DOHH2 (cell line): ENCODE measurements around the gene RGS3.

Experiments used
- H3F3A ChIP-seq: fragments of 200-600 bp; sonication (generic), shearing (Covaris generic); 2 replicates; pipeline ENCODE4 v1.6.0; 2016; ENCODE audit warnings: antibody characterized with exemption, mild to moderate bottlenecking; ENCODE audit not compliant: control insufficient read depth, insufficient read depth
- H3K27ac ChIP-seq: fragments of 200-600 bp; sonication (generic); 2 replicates; pipeline ENCODE4 v1.5.1; 2014; ENCODE audit warnings: low read depth, mild to moderate bottlenecking, low read length, moderate library complexity
- H3K27me3 ChIP-seq: fragments of 200-600 bp; sonication (generic); 2 replicates; pipeline ENCODE4 v1.6.1; 2014; ENCODE audit warnings: mild to moderate bottlenecking, low read length, mixed read lengths; ENCODE audit not compliant: control insufficient read depth
- H3K36me3 ChIP-seq: fragments of 200-600 bp; sonication (generic); 2 replicates; pipeline ENCODE4 v1.6.1; 2014; ENCODE audit warnings: mild to moderate bottlenecking, low read length, moderate library complexity, mixed read lengths; ENCODE audit not compliant: control insufficient read depth
- H3K4me1 ChIP-seq: fragments of 200-600 bp; sonication (generic); 2 replicates; pipeline ENCODE4 v1.6.1; 2014; ENCODE audit warnings: mild to moderate bottlenecking, low read length, mixed read lengths; ENCODE audit not compliant: control insufficient read depth
- H3K4me2 ChIP-seq: fragments of 200-600 bp; sonication (generic); 2 replicates; pipeline ENCODE4 v1.6.0; 2014; ENCODE audit warnings: mild to moderate bottlenecking, low read length, moderate library complexity
- H3K4me3 ChIP-seq: fragments of 200-600 bp; sonication (generic); 2 replicates; pipeline ENCODE4 v1.5.1; 2014; ENCODE audit warnings: mild to moderate bottlenecking, low read length, mixed read lengths
- H3K79me2 ChIP-seq: fragments of 200-600 bp; sonication (generic); 2 replicates; pipeline ENCODE4 v1.6.1; 2014; ENCODE audit warnings: mild to moderate bottlenecking, low read length, mixed read lengths; ENCODE audit not compliant: control insufficient read depth
- H3K9me2 ChIP-seq: fragments of 200-600 bp; sonication (generic); replicated peaks from 2 replicates; pipeline ENCODE4 v1.6.1; 2014; ENCODE audit warnings: mild to moderate bottlenecking, low read length, mixed read lengths; ENCODE audit not compliant: control insufficient read depth
- H3K9me3 ChIP-seq: fragments of 200-600 bp; sonication (generic); 2 replicates; pipeline ENCODE4 v1.6.1; 2014; ENCODE audit warnings: antibody characterized with exemption, low read length, mixed read lengths; ENCODE audit not compliant: control insufficient read depth, insufficient read depth
- H4K20me1 ChIP-seq: fragments of 200-600 bp; sonication (generic); 2 replicates; pipeline ENCODE4 v1.6.0; 2014; ENCODE audit warnings: low read depth, mild to moderate bottlenecking, antibody characterized with exemption, low read length, moderate library complexity; ENCODE audit not compliant: control insufficient read depth, insufficient read depth
- CTCF ChIP-seq: fragments of 200-600 bp; sonication (generic); IDR thresholded peaks from one replicate; pipeline ENCODE4 v1.5.1; 2014; ENCODE audit warnings: antibody characterized with exemption, mild to moderate bottlenecking, low read depth, low read length; ENCODE audit not compliant: poor library complexity, severe bottlenecking
- EZH2phosphoT487 ChIP-seq: fragments of 200-600 bp; sonication (generic); IDR thresholded peaks from 2 replicates; pipeline ENCODE4 v1.6.1; 2017; ENCODE audit warnings: borderline replicate concordance, mild to moderate bottlenecking, antibody characterized with exemption, low read length, moderate library complexity, mixed read lengths

RGS3 gene

DNA sequence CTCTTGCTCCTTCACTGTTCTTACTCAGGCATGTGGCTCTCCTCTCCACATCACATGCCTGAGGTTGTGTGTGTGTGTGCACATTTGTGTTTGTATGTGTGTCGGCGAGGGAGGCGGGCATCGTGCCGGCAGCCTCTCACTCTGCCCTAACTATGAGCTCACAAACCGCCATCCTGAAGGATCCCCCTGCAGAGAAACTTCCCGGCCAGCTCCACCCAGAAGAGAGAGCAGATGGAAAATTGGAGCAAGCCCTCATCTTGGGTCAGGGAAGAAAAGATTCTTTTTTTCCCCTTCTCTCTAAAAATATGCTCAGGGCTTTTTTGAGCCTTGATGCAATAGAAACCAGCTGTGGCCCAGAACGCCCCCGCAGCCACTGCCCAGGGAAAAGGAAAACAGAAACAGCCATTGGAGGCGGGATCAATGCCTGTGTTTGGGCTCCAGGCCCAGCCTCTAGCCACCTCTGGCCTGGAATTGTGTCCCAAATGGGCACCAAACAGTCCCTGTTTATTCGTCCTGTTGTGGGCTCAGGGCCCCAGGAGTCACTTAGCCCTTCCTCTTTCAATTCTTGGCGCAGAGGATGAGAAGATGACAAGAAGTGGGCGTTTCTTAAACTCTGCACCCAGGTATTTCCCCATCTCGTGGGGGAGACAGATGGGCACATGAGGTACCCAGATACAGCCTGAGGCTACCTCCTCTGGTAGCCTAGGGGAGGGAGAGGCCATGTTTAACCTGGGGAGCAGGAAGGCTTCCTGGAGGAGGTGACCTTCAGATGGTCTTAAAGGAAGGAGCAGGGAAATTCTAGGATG lies 151.5 kb downstream of the RGS3 start:
- H3K27me3 ChIP-seq = peaks cover 27% of the 10 kb centered on the region
- H4K20me1 ChIP-seq = no peaks in the 10 kb centered on the region
- H3K4me2 ChIP-seq = no peak overlapping the region
- no peaks in the 10 kb centered on the region for H3K9me2 ChIP-seq
- no peaks in the 10 kb centered on the region for H3K9me3 ChIP-seq
- H3F3A ChIP-seq = no peaks in the 10 kb centered on the region
- H3K4me1 ChIP-seq = peaks cover 9% of the 10 kb centered on the region
- no peaks in the 10 kb centered on the region for H3K79me2 ChIP-seq
- no peak overlapping the region for H3K27ac ChIP-seq
- TF ChIP-seq EZH2phosphoT487 (no peak), CTCF (no peak)
- H3K36me3 ChIP-seq = no peaks in the 10 kb centered on the region
- H3K4me3 ChIP-seq = no peak overlapping the region

GRCh38 chr9:113616116-113616515 lies 152.6 kb downstream of the RGS3 start:
- no peaks in the 10 kb centered on the region for H3K9me3 ChIP-seq
- no peaks in the 10 kb centered on the region for H3K79me2 ChIP-seq
- H3K27ac ChIP-seq = no peak overlapping the region
- H3K4me3 ChIP-seq = no peak overlapping the region
- H4K20me1 ChIP-seq = no peaks in the 10 kb centered on the region
- peaks cover 33% of the 10 kb centered on the region for H3K27me3 ChIP-seq
- no peaks in the 10 kb centered on the region for H3F3A ChIP-seq
- H3K9me2 ChIP-seq = no peaks in the 10 kb centered on the region
- no peaks in the 10 kb centered on the region for H3K36me3 ChIP-seq
- TF ChIP-seq EZH2phosphoT487 (no peak), CTCF (no peak)
- peaks cover 9% of the 10 kb centered on the region for H3K4me1 ChIP-seq
- H3K4me2 ChIP-seq = no peak overlapping the region

GRCh38 chr9:113616621-113617496 lies 153.3 kb downstream of the RGS3 start:
- no peaks in the 10 kb centered on the region for H3K9me3 ChIP-seq
- TF ChIP-seq EZH2phosphoT487 (no peak), CTCF (no peak)
- no peaks in the 10 kb centered on the region for H3K36me3 ChIP-seq
- H3K4me1 ChIP-seq = peaks cover 9% of the 10 kb centered on the region
- no peaks in the 10 kb centered on the region for H4K20me1 ChIP-seq
- no peak overlapping the region for H3K27ac ChIP-seq
- H3K9me2 ChIP-seq = no peaks in the 10 kb centered on the region
- H3K4me2 ChIP-seq = no peak overlapping the region
- no peaks in the 10 kb centered on the region for H3K79me2 ChIP-seq
- no peak overlapping the region for H3K4me3 ChIP-seq
- peaks cover 35% of the 10 kb centered on the region for H3K27me3 ChIP-seq
- H3F3A ChIP-seq = no peaks in the 10 kb centered on the region
